Measurements from ENCODE around the gene APP.

Gene APP

DNA sequence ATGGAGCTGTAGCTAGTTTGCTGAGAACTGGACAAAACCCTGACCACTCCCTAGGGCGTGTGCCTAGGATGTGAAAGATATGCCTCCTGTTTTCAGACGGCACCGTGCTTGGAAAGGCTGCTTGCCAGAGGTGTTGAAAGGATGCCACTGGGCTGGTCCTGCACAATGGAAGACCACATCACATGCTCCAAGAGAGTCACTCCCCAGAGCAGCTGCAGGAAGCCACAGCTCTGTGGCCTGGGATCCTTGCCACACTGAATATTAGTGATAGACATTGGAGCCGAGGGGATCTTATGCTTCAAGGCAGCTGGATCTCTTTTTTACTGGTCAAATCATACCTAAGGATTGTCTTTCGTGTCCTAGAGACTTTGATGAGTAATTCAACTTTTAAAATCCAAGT is 6.6 kb upstream of the APP start:
- Mint-ChIP-seq H3K36me3 (ENCODE audit: low read depth) (no peaks in the 10 kb centered on the region), H3K4me1 (ENCODE audit: low read depth) (no peaks in the 10 kb centered on the region), H3K27ac (no peak overlapping the region), H3K9me3 (no peaks in the 10 kb centered on the region), H3K27me3 (peaks cover 3% of the 10 kb centered on the region), H3K4me3 (no peak overlapping the region)
- intact Hi-C loops (cut with micrococcal nuclease): no loop called here

DNA sequence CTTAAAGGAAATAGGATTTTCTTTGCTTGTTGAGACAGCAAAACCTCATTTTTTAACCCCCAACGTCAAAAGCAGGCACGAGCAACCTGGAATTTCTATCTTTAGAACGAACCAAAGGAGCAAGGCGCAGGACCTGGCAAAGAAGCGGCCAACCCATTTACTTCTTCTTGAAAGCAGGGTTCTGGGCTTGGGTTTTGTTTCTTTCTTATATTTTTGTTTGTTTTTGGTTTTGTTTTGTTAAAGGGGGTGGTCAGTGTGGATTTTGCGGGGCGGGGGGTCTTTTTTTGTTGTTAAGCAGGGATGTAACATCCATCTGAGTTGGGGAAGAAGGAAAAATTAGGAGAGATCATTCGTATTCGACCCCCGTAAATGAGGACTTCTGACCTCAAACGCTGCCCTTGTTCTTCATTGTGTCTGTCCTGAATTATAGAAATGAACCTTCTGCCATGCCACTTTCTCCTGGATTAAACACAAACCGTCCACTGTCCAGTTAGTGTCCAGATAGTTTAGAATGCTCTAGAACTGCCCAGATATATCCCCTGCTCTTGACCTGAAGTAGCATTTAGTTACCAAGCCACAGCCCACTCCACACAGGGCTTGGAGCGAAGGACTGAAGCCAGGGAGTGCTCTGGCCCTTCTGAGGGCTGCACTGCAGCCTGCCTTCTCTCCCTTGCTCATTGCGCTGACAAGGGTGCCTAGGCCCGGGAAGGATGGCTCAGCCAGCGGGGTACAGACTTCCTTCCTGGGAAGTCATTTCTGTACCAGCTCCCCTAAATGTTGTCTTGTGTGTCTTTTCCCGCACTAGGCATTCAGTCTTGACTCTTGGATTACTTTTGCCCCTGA is 909 bp upstream of the APP start:
- Mint-ChIP-seq H3K4me1 (ENCODE audit: low read depth) (peaks cover 37% of the 10 kb centered on the region), H3K36me3 (ENCODE audit: low read depth) (peaks cover 20% of the 10 kb centered on the region), H3K27ac (peak overlapping the region; percentile 86), H3K9me3 (no peaks in the 10 kb centered on the region), H3K4me3 (peak overlapping the region; percentile 92), H3K27me3 (peaks cover 14% of the 10 kb centered on the region)
- intact Hi-C loops (cut with micrococcal nuclease): loop anchor here (2.0 to 5.0 kb wide), 2 partner anchors 274 to 289 kb away; no protein-coding TSS in a partner anchor

DNA sequence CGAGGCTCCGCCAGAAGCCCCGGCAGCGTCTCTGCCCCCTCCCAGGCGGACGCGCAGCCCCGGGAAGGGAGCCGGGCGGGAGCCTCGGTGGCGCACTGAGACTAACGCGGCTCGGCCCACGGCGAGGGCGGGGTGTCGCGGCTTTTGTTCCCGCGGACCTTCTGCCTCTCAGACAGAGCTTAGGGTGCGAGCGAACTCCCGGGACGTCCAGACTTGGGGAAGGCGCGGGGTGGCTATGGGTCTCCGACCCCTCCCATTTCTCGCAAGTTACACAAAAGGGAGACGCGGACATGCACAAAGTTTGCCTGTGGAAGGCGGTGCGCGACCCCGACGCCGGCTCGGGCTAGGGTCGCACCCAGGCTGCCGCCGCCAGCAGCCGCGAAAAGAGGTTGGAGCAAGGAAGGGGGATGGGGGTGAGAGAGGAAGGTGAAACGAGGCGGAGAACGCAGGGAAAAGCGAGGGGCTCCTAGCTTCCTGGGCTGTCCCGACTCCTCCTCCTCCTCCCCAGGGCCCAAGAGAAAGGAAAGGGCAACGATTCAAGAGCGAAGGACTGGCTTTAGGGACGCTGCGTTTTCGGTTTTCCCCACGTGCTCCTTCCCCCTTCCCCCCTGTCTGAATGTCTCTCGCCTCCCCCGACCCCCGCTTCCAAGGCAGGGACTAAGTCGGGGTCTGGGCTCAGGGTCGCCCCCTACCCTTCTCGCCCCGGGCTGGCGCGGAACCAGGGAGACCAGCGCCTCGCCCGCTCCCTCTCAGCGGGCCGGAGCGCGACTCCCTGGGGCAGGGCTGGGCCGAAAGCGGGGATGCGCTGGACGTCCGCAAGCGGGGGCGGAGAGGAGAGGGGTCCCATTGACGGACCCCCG is 729 bp downstream of the APP start:
- Mint-ChIP-seq H3K36me3 (ENCODE audit: low read depth) (peaks cover 20% of the 10 kb centered on the region), H3K4me3 (peak overlapping the region; percentile 92), H3K27ac (peak overlapping the region; percentile 86), H3K4me1 (ENCODE audit: low read depth) (peaks cover 47% of the 10 kb centered on the region), H3K27me3 (peaks cover 14% of the 10 kb centered on the region), H3K9me3 (no peaks in the 10 kb centered on the region)
- intact Hi-C loops (cut with micrococcal nuclease): loop anchor here (2.0 to 10.0 kb wide), 4 partner anchors 273 to 565 kb away; partner anchors contain the start of genes ATP5PF, GABPA and MRPL39

DNA sequence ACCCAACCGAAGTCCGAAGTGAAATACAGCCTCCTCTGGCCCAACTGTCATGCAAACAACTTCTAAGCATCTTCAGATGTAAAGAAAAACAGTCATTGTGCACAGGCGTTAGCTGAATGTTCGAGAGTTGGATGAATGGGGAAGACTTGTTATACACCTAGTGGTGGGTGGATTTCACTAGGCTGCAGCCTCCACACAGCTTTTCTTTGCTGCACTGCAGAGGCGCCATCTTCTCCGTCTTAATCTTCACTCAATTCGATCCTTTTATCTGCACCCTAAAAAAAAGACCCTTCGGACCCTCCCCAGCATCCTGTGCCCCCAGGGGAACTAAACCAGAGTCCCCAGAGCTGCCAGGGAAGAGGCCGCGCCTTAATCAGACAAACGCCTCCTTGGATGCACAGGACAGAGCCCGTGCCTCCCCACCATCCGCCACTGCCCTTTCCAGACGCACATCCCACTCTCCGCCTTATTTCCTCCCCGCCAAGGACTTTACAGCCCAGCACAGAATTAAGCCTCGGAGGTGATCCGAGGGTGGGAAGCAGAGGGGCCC is 1.4 kb downstream of the APP start:
- peak overlapping the region; percentile 86 for H3K27ac Mint-ChIP-seq
- H3K27me3 Mint-ChIP-seq: peaks cover 14% of the 10 kb centered on the region
- no peaks in the 10 kb centered on the region for H3K9me3 Mint-ChIP-seq
- H3K36me3 Mint-ChIP-seq (ENCODE audit: low read depth): peaks cover 20% of the 10 kb centered on the region
- H3K4me1 Mint-ChIP-seq (ENCODE audit: low read depth): peaks cover 47% of the 10 kb centered on the region
- peak overlapping the region; percentile 92 for H3K4me3 Mint-ChIP-seq
- intact Hi-C loops (cut with micrococcal nuclease): loop anchor here (10.0 kb wide), 2 partner anchors 434 to 564 kb away; partner anchors contain the start of genes ATP5PF, GABPA and MRPL39

DNA sequence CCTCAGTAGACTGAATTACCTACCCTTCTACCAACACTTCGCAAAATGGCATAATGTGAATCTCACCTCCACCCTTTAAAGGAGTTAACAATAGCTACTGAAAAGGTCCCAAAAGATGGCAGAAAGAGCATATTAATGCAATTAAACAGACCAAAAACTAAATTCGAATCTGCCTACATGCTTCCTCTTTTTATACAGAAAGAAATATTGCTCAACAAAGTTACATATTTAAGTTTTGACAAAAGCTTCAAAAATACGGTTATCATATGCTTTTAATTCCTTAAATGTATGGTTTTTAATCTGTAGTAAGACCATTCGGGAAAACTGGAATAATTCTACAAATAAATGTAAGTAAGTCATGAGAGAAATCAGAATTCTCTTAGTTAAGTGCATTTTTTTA is 2.2 kb downstream of the APP start:
- no peaks in the 10 kb centered on the region for H3K9me3 Mint-ChIP-seq
- H3K27ac Mint-ChIP-seq: no peak overlapping the region
- H3K4me3 Mint-ChIP-seq: no peak overlapping the region

DNA sequence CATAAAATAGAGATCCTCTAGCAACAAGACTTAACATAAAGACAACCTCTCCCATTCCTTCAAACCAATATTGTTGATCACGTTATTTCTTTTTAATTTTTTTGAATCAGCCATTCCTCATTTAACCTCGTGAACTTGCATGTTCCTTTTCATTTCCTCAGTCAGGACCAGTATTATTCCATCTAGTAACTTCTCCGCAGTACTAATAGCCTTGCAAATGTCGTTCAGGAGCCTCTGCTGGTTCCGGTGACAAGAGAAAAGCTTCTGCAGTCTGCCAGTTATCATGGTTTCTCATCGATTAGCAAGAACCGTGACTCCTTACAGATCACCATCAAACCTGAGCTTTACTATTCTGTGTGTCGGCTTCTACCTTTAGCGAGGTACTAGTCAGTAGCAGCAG is 3.0 kb downstream of the APP start:
- Mint-ChIP-seq H3K36me3 (ENCODE audit: low read depth) (peaks cover 20% of the 10 kb centered on the region), H3K27me3 (peaks cover 11% of the 10 kb centered on the region), H3K27ac (no peak overlapping the region), H3K4me3 (no peak overlapping the region), H3K9me3 (no peaks in the 10 kb centered on the region), H3K4me1 (ENCODE audit: low read depth) (peaks cover 47% of the 10 kb centered on the region)
- intact Hi-C loops (cut with micrococcal nuclease): loop anchor here (10.0 kb wide), 2 partner anchors 433 to 563 kb away; partner anchors contain the start of genes ATP5PF, GABPA and MRPL39

More for the DNA sequence above, 2.2 kb downstream of the APP start:
- peaks cover 20% of the 10 kb centered on the region for H3K36me3 Mint-ChIP-seq (ENCODE audit: low read depth)
- peaks cover 11% of the 10 kb centered on the region for H3K27me3 Mint-ChIP-seq
- H3K4me1 Mint-ChIP-seq (ENCODE audit: low read depth): peaks cover 47% of the 10 kb centered on the region
- intact Hi-C loops (cut with micrococcal nuclease): loop anchor here (10.0 kb wide), 2 partner anchors 434 to 564 kb away; partner anchors contain the start of genes ATP5PF, GABPA and MRPL39

DNA sequence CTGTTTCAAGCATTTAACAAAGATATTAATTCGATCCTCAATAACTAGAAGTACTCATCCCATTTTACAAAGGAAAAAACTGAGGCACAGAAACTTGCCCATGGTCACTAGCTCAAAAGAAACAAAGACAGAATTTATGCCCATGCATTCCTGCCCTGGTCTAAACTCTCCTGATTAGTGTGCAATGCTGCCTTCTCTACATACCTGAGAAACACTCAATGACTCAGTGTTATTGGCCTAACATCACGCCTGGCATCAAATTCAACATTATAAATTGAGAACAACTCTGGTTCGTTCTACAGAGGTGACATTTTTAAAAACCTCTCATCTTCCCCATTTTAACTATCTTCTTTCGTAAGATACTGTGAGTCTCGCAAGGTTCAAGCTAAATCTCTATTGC is 5.2 kb downstream of the APP start:
- H3K9me3 Mint-ChIP-seq: no peaks in the 10 kb centered on the region
- no peaks in the 10 kb centered on the region for H3K27me3 Mint-ChIP-seq
- intact Hi-C loops (cut with micrococcal nuclease): loop anchor here (10.0 kb wide), 2 partner anchors 431 to 561 kb away; partner anchors contain the start of genes ATP5PF, GABPA and MRPL39
- H3K27ac Mint-ChIP-seq: no peak overlapping the region
- peaks cover 44% of the 10 kb centered on the region for H3K4me1 Mint-ChIP-seq (ENCODE audit: low read depth)
- no peak overlapping the region for H3K4me3 Mint-ChIP-seq
- H3K36me3 Mint-ChIP-seq (ENCODE audit: low read depth): peaks cover 14% of the 10 kb centered on the region

DNA sequence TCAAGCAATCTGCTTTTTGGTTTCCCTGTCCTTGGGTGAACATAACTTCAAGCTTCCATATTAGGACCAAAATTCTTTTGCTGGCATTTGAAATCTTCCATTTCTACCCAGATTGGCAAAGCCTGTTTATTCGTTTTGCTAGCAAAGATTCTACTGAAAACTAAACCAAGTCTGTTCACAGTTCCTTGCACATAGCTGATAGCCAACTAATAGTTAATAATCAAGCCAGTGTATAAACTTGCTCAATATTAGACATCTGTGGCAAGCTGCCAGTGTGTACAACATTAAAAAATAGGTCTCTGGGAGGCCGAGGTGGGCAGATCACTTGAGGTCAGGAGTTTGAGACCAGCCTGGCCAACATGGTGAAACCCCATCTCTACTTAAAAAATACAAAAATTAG is 6.3 kb downstream of the APP start:
- no peak overlapping the region for H3K4me3 Mint-ChIP-seq
- H3K27ac Mint-ChIP-seq: no peak overlapping the region
- intact Hi-C loops (cut with micrococcal nuclease): loop anchor here (10.0 kb wide), 2 partner anchors 430 to 560 kb away; partner anchors contain the start of genes ATP5PF, GABPA and MRPL39
- H3K4me1 Mint-ChIP-seq (ENCODE audit: low read depth): peaks cover 53% of the 10 kb centered on the region
- peaks cover 4% of the 10 kb centered on the region for H3K36me3 Mint-ChIP-seq (ENCODE audit: low read depth)
- no peaks in the 10 kb centered on the region for H3K9me3 Mint-ChIP-seq
- H3K27me3 Mint-ChIP-seq: no peaks in the 10 kb centered on the region

DNA sequence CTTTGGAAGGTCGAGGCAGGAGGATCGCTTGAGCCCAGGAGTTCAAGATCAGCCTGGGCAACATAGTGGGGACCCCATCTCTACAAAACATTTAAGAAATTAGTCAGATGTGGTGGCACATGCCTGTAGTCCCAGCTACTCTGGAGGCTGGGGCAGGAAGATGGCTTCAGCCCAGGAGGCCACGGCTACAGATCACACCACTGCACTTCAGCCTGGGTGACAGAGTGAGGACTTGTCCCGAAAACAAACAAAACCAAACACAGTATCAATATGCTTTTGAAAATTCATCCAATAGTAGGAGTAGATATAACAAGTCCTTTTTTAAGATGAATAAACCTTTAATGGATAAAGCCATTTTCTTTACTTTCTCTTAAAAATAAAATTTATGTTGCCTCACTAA is 8.5 kb downstream of the APP start:
- intact Hi-C loops (cut with micrococcal nuclease): loop anchor here (10.0 kb wide), 2 partner anchors 427 to 557 kb away; partner anchors contain the start of genes ATP5PF, GABPA and MRPL39
- Mint-ChIP-seq H3K36me3 (ENCODE audit: low read depth) (no peaks in the 10 kb centered on the region), H3K27me3 (no peaks in the 10 kb centered on the region), H3K27ac (no peak overlapping the region), H3K4me1 (ENCODE audit: low read depth) (peaks cover 48% of the 10 kb centered on the region), H3K9me3 (no peaks in the 10 kb centered on the region), H3K4me3 (no peak overlapping the region)

DNA sequence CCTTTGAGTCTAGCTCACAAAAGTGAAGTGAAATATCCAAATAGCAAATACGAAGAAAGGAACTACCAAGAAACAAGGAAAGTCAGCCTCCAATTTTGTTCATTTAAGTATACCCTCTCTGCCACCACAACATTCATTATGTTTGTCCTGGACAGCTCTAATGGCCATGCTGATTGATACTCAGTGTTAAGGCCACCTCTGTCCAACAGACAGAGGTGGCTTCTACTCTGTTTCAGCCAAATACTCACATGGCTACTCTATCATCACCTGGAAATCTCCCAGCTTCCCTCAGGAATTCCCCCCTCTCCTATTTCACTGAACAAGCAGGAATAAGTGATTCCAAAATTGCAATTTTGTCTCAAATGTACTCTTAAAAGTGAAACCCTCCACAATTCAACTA is 10.7 kb downstream of the APP start:
- H3K27me3 Mint-ChIP-seq: no peaks in the 10 kb centered on the region
- H3K36me3 Mint-ChIP-seq (ENCODE audit: low read depth): no peaks in the 10 kb centered on the region
- H3K9me3 Mint-ChIP-seq: no peaks in the 10 kb centered on the region
- intact Hi-C loops (cut with micrococcal nuclease): loop anchor here (10.0 kb wide), 2 partner anchors 425 to 555 kb away; partner anchors contain the start of genes ATP5PF, GABPA and MRPL39
- H3K27ac Mint-ChIP-seq: no peak overlapping the region
- H3K4me1 Mint-ChIP-seq (ENCODE audit: low read depth): peaks cover 31% of the 10 kb centered on the region
- H3K4me3 Mint-ChIP-seq: no peak overlapping the region

DNA sequence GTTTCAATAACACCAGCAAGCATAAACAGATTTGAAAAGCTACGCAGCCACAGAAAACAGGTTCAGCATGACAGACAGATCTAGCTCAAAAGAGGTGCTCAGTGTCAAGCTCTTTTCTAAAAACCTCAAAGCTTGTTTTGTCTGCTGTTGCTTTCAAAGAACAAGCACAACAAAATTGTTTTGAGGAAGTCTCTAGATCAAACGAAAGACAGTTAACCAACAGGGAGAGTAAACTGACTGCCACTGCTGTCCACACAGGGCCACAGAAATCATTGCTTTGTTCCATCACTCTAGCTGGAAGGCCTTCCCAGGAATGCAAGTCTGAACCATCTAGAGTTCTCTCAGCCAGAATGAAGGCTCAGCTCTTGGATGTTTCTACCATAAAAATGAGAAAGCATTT is 12.8 kb downstream of the APP start:
- no peaks in the 10 kb centered on the region for H3K9me3 Mint-ChIP-seq
- H3K4me3 Mint-ChIP-seq: no peak overlapping the region
- H3K4me1 Mint-ChIP-seq (ENCODE audit: low read depth): peaks cover 31% of the 10 kb centered on the region
- intact Hi-C loops (cut with micrococcal nuclease): no loop called here
- no peaks in the 10 kb centered on the region for H3K27me3 Mint-ChIP-seq
- no peaks in the 10 kb centered on the region for H3K36me3 Mint-ChIP-seq (ENCODE audit: low read depth)
- H3K27ac Mint-ChIP-seq: no peak overlapping the region

DNA sequence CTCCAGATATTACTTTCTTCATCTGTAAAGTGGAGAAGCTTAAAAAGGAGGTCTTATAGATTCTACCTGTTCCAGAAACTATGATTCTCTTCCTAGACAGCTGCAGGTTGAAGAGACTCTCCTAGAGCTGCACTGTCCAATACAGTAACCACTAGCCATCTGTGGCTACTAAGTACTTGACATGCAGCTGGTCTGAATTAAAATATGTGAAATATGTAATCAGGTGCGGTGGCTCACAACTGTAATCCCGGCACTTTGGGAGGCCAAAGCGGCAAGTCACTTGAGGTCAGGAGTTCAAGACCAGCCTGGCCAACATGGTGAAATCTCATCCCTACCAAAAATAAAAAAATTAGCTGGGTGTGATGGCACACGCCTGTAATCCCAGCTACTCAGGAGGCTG is 15.8 kb downstream of the APP start:
- intact Hi-C loops (cut with micrococcal nuclease): no loop called here
- Mint-ChIP-seq H3K9me3 (no peaks in the 10 kb centered on the region), H3K27me3 (no peaks in the 10 kb centered on the region), H3K4me3 (no peak overlapping the region), H3K27ac (no peak overlapping the region), H3K36me3 (ENCODE audit: low read depth) (no peaks in the 10 kb centered on the region), H3K4me1 (ENCODE audit: low read depth) (peaks cover 20% of the 10 kb centered on the region)

DNA sequence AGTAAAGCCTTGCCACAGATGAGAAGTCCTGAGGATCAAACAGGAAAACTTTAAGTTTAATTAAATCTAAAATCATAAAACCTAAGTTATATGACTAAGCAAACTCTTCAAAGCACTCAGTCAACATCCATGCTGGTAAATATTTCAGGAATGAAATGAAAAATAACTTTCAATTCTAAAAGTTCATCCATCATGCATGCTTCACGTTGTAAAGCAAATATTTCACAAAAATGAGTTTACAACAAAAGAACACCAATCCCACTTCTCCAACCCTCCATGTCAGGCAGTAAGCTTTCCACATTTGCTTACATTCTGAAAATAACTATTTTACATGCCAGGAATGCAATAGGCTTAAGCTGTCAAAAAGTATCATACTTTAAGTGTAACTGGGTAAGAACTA is 16.8 kb downstream of the APP start:
- intact Hi-C loops (cut with micrococcal nuclease): no loop called here
- Mint-ChIP-seq H3K4me1 (ENCODE audit: low read depth) (peaks cover 17% of the 10 kb centered on the region), H3K27me3 (no peaks in the 10 kb centered on the region), H3K36me3 (ENCODE audit: low read depth) (no peaks in the 10 kb centered on the region), H3K4me3 (no peak overlapping the region), H3K9me3 (no peaks in the 10 kb centered on the region), H3K27ac (no peak overlapping the region)
